Panc1 (cell line): ENCODE data around the gene TCF7.

Source experiments
- POLR2AphosphoS5 ChIP-seq: IDR thresholded peaks from 2 replicates; pipeline ENCODE4 v1.6.1; 2012; ENCODE audit warnings: mild to moderate bottlenecking, low read depth, low read length, moderate library complexity
- SIN3A ChIP-seq: IDR thresholded peaks from 2 replicates; pipeline ENCODE4 v1.6.1; 2012; ENCODE audit warnings: low read depth, mild to moderate bottlenecking, low read length, moderate library complexity, borderline replicate concordance; ENCODE audit not compliant: insufficient read depth
- TCF7L2 ChIP-seq: IDR thresholded peaks from 2 replicates; pipeline ENCODE4 v1.6.1; 2011; ENCODE audit warnings: mild to moderate bottlenecking, low read depth, low read length, inconsistent platforms
- TF ChIP-seq, protein P1 (sequence below): fragments of 450-650 bp; IDR thresholded peaks from 2 replicates; pipeline ENCODE4 v1.5.1; 2017; ENCODE audit warnings: mild to moderate bottlenecking

DNA sequence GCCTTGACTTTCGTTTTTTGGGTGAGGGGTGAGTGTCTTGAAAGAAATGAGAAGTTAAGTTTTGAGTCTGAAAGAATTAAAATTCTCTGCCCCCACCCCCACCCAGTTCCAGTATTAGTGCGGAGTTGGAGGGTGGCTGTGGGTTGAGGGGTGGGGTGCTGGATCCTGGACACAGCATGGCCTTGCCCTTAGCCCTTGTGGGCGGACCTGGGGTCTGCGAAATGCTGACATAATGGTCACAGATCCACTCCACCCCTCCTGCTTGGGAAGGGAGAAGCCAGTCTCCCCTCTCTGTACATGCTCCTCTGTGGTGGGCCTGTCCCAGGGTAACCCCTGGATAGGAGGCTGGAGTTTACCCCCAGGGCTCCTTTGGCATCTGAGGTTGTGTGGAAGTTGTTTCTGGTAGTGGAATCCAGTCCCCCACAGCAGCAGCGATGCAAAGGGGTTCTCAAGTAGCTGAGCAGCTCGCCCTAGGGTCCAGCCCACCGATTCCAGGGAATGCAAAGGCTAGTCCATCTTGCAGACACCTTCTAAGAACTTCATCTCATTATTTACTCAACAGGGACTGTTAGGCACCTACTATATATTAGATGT lies 42.8 kb upstream of the TCF7 start:
- TF ChIP-seq, protein P1, sequence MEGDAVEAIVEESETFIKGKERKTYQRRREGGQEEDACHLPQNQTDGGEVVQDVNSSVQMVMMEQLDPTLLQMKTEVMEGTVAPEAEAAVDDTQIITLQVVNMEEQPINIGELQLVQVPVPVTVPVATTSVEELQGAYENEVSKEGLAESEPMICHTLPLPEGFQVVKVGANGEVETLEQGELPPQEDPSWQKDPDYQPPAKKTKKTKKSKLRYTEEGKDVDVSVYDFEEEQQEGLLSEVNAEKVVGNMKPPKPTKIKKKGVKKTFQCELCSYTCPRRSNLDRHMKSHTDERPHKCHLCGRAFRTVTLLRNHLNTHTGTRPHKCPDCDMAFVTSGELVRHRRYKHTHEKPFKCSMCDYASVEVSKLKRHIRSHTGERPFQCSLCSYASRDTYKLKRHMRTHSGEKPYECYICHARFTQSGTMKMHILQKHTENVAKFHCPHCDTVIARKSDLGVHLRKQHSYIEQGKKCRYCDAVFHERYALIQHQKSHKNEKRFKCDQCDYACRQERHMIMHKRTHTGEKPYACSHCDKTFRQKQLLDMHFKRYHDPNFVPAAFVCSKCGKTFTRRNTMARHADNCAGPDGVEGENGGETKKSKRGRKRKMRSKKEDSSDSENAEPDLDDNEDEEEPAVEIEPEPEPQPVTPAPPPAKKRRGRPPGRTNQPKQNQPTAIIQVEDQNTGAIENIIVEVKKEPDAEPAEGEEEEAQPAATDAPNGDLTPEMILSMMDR = no peak
- no peak for TF ChIP-seq POLR2AphosphoS5
- no peak for TF ChIP-seq TCF7L2
- no peak for TF ChIP-seq SIN3A
